Measurements from ENCODE around the gene KIAA1958.

The KIAA1958 gene

DNA sequence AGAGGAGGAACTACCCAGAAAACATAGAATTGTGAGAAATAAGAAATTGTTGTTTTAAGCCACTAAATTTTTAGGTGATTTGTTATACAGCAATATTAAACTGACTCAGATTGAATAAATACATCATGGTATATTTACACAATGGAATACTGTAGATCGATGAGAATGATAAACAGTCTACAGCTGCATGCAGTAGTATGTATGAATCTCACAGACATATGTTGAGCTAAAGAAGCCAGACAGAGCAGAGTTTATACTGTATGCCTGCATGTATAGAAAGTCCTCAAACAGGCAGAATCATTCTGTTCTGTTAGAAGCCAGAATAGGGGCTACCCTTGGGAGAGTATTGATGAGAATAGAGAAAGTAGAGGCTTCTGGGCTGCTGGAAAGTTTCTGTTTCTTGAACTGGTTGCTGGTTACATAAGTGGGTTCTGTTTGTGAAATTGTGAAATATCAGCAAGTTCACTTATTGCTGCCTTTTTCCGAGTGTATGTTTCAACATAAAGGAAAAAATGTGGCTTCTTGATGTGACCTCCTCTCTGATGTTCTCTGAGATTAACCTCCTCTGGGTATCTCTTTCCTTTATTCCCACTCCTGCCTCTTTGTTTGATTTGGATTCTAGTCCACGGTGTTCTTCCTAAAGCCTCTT, 9.6 kb downstream of the KIAA1958 start:
- Histone ChIP-seq H3K9me3 (ENCODE audit: insufficient read depth, low read length) (peaks cover 12% of the 10 kb centered on the region; the same call in 1 of the 2 replicates), H3K27me3 (ENCODE audit: low read depth, low read length) (no peaks in the 10 kb centered on the region), H3K27ac (ENCODE audit: low read length) (no peak overlapping the region), H3K36me3 (replicated peaks; ENCODE audit: low read depth, low read length) (peaks cover 32% of the 10 kb centered on the region), H3K4me2 (ENCODE audit: low read length) (no peak overlapping the region), H4K20me1 (ENCODE audit: insufficient read depth, low read length) (no peaks in the 10 kb centered on the region), H3K4me3 (ENCODE audit: low read length) (no peak overlapping the region), H3K9ac (ENCODE audit: low read length) (no peak overlapping the region), H2AFZ (ENCODE audit: low read depth, low read length) (no peak overlapping the region), H3K4me1 (ENCODE audit: low read length) (no peaks in the 10 kb centered on the region), H3K79me2 (ENCODE audit: low read length) (peaks cover 67% of the 10 kb centered on the region)
- TF ChIP-seq, protein P1, sequence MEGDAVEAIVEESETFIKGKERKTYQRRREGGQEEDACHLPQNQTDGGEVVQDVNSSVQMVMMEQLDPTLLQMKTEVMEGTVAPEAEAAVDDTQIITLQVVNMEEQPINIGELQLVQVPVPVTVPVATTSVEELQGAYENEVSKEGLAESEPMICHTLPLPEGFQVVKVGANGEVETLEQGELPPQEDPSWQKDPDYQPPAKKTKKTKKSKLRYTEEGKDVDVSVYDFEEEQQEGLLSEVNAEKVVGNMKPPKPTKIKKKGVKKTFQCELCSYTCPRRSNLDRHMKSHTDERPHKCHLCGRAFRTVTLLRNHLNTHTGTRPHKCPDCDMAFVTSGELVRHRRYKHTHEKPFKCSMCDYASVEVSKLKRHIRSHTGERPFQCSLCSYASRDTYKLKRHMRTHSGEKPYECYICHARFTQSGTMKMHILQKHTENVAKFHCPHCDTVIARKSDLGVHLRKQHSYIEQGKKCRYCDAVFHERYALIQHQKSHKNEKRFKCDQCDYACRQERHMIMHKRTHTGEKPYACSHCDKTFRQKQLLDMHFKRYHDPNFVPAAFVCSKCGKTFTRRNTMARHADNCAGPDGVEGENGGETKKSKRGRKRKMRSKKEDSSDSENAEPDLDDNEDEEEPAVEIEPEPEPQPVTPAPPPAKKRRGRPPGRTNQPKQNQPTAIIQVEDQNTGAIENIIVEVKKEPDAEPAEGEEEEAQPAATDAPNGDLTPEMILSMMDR (IDR thresholded peaks at IDR 0.05; ENCODE audit: low read depth, low read length): no peak
- TF ChIP-seq EZH2phosphoT487 (IDR thresholded peaks at IDR 0.05; ENCODE audit: low read depth): no peak

DNA sequence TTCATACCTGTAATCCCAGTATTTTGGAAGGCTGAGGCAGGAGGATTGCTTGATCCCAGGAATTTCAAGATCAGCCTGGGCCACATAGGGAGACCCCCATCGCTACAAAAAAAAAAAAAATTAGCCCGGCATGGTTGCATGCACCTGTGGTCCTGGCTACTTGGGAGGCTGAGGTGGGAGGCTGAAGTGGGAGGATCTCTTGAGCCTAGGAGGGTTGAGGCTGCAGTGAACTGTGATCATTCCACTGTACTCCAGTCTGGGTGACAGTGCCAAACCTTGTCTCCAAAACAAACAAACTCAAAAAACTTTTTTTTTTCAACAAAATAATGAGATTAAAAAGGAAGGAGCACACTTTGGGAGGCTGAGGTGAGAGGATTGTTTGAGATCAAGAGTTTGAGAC, 14.2 kb downstream of the KIAA1958 start:
- H3K79me2 ChIP-seq (ENCODE audit: low read length): peaks cover 51% of the 10 kb centered on the region
- no peaks in the 10 kb centered on the region for H3K36me3 ChIP-seq (replicated peaks; ENCODE audit: low read depth, low read length)
- 0 out of 2 replicates have a peak, but pooled peaks cover 3% of the 10 kb centered on the region for H4K20me1 ChIP-seq (ENCODE audit: insufficient read depth, low read length)
- no peak overlapping the region for H3K4me3 ChIP-seq (ENCODE audit: low read length)
- H2AFZ ChIP-seq (ENCODE audit: low read depth, low read length): no peak overlapping the region
- no peaks in the 10 kb centered on the region for H3K4me1 ChIP-seq (ENCODE audit: low read length)
- H3K9ac ChIP-seq (ENCODE audit: low read length): no peak overlapping the region
- no peaks in the 10 kb centered on the region for H3K27me3 ChIP-seq (ENCODE audit: low read depth, low read length)
- TF ChIP-seq, protein P1 (IDR thresholded peaks at IDR 0.05; ENCODE audit: low read depth, low read length): no peak
- no peaks in the 10 kb centered on the region for H3K9me3 ChIP-seq (ENCODE audit: insufficient read depth, low read length)
- no peak overlapping the region for H3K4me2 ChIP-seq (ENCODE audit: low read length)
- no peak overlapping the region for H3K27ac ChIP-seq (ENCODE audit: low read length)

DNA sequence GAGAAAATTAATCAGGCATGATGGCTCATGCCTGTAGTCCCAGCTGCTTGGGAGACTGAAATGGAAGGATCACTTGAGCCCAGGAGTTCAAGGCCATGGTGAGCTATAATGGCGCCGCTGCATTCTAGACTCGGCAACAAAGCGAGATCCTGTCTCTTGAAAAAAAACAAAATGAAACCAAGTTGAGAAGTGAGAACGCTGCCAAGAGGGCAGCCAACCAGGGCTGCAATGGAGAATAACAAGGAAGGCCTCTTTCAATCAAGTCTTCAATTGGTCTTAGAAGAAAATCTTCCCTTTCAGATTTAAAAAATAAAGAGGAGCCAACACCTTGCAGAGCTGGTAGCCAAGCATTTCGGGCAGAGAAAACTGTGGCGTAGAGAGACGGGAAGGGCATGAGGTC, 14.7 kb downstream of the KIAA1958 start:
- H3K79me2 ChIP-seq (ENCODE audit: low read length): peaks cover 48% of the 10 kb centered on the region
- no peaks in the 10 kb centered on the region for H3K27me3 ChIP-seq (ENCODE audit: low read depth, low read length)
- no peak overlapping the region for H3K27ac ChIP-seq (ENCODE audit: low read length)
- H3K9me3 ChIP-seq (ENCODE audit: insufficient read depth, low read length): no peaks in the 10 kb centered on the region
- no peaks in the 10 kb centered on the region for H3K36me3 ChIP-seq (replicated peaks; ENCODE audit: low read depth, low read length)
- no peak overlapping the region for H3K9ac ChIP-seq (ENCODE audit: low read length)
- no peak overlapping the region for H3K4me2 ChIP-seq (ENCODE audit: low read length)
- H3K4me3 ChIP-seq (ENCODE audit: low read length): no peak overlapping the region
- no peak overlapping the region for H2AFZ ChIP-seq (ENCODE audit: low read depth, low read length)
- H4K20me1 ChIP-seq (ENCODE audit: insufficient read depth, low read length): 0 out of 2 replicates have a peak, but pooled peaks cover 3% of the 10 kb centered on the region
- no peaks in the 10 kb centered on the region for H3K4me1 ChIP-seq (ENCODE audit: low read length)
- TF ChIP-seq EZH2phosphoT487 (IDR thresholded peaks at IDR 0.05; ENCODE audit: low read depth): no peak
- TF ChIP-seq, protein P1 (IDR thresholded peaks at IDR 0.05; ENCODE audit: low read depth, low read length): no peak

- H3K36me3 ChIP-seq (replicated peaks; ENCODE audit: low read depth, low read length): no peaks in the 10 kb centered on the region
- H3K4me3 ChIP-seq (ENCODE audit: low read length): no peak overlapping the region
- no peaks in the 10 kb centered on the region for H3K27me3 ChIP-seq (ENCODE audit: low read depth, low read length)
- 0 out of 2 replicates have a peak, but pooled peaks cover 3% of the 10 kb centered on the region for H4K20me1 ChIP-seq (ENCODE audit: insufficient read depth, low read length)
- H3K27ac ChIP-seq (ENCODE audit: low read length): no peak overlapping the region
- H3K4me1 ChIP-seq (ENCODE audit: low read length): no peaks in the 10 kb centered on the region
- H2AFZ ChIP-seq (ENCODE audit: low read depth, low read length): no peak overlapping the region
- TF ChIP-seq, protein P1 (IDR thresholded peaks at IDR 0.05; ENCODE audit: low read depth, low read length): no peak
- no peak for TF ChIP-seq EZH2phosphoT487 (IDR thresholded peaks at IDR 0.05; ENCODE audit: low read depth)
- no peaks in the 10 kb centered on the region for H3K9me3 ChIP-seq (ENCODE audit: insufficient read depth, low read length)
- H3K79me2 ChIP-seq (ENCODE audit: low read length): peaks cover 45% of the 10 kb centered on the region; the same call in 1 of the 2 replicates
- no peak overlapping the region for H3K4me2 ChIP-seq (ENCODE audit: low read length)
- H3K9ac ChIP-seq (ENCODE audit: low read length): no peak overlapping the region
Observed at GRCh38 chr9:112502175-112502946, 15.7 kb downstream of the KIAA1958 start.

Measured in OCI-LY3 (cell line).